ENCODE data around the gene CACNG4.

- TF ChIP-seq CTCF (conservative IDR thresholded peaks at IDR 0.05; ENCODE audit: low read length), result no peak
- no peak for TF ChIP-seq EZH2phosphoT487 (IDR thresholded peaks at IDR 0.05; ENCODE audit: borderline replicate concordance)
Measured at GRCh38 chr17:67080804-67081203, 116.3 kb downstream of the CACNG4 start.
